ENCODE measurements around the gene EIF4G1. TPM values are rescaled to one million over a fixed set of nuclear protein-coding genes. Genes with fewer than 3 reads are reported as not detected.
A peak's percentile ranks its signal among the peaks of the same experiment; 100 is the strongest.

EIF4G1 gene
- total RNA-seq, 4 donors from 2014 or later: 135 to 453 (median 217) TPM

- Histone ChIP-seq H3K27ac (no peak overlapping the region), H3K27me3 (no peaks in the 10 kb centered on the region), H3K9me3 (no peaks in the 10 kb centered on the region), H3K4me1 (peaks cover 0 to 26% (median 15%) of the 10 kb centered on the region in 4 donors), H3K36me3 (peaks cover 0 to 10% (median 3%) of the 10 kb centered on the region in 4 donors), H3K4me3 (no peak overlapping the region)
- TF ChIP-seq POLR2A (IDR thresholded peaks at IDR 0.05) (no peak), POLR2AphosphoS5 (IDR thresholded peaks at IDR 0.05) (no peak), EP300 (IDR thresholded peaks at IDR 0.05; ENCODE audit: low read depth) (no peak), CTCF (IDR thresholded peaks at IDR 0.05) (no peak)
- intact Hi-C loops (cut with DNase I; ENCODE audit: low total_unique reads): loop anchor here (10.0 kb wide), 1 partner anchor 148 kb away; no protein-coding TSS in a partner anchor
- 69 to 87% methylated on average over 3 to 5 of the region's 5 CpGs for WGBS, 2 donors (ENCODE audit: low coverage in 1 of 2)
- in situ Hi-C loops (cut with MboI; ENCODE audit: low pct_ligation_motif_present in 1 of 4, low pct_unique_long_range_greater_than_20kb in 1 of 4, low sequenced_read_pairs in 3 of 4): loop anchor here in 1 of 4 donors (25.0 kb wide), 1 partner anchor 421 kb away; no protein-coding TSS in a partner anchor
- DNase-seq: no peak
Observed at GRCh38 chr3:184366619-184367289, 52.3 kb downstream of the EIF4G1 start.

GRCh38 chr3:184368116-184368515, 53.7 kb downstream of the EIF4G1 start:
- Histone ChIP-seq H3K9me3 (no peaks in the 10 kb centered on the region), H3K4me1 (peaks cover 0 to 19% (median 14%) of the 10 kb centered on the region in 4 donors), H3K27ac (no peak overlapping the region), H3K36me3 (peaks cover 0 to 10% (median 3%) of the 10 kb centered on the region in 4 donors), H3K27me3 (no peaks in the 10 kb centered on the region), H3K4me3 (no peak overlapping the region)
- WGBS, 2 donors (ENCODE audit: low coverage in 1 of 2): 75 to 82% methylated on average over 5 to 9 of the region's 9 CpGs
- in situ Hi-C loops (cut with MboI; ENCODE audit: low pct_ligation_motif_present in 1 of 4, low pct_unique_long_range_greater_than_20kb in 1 of 4, low sequenced_read_pairs in 3 of 4): loop anchor here in 1 of 4 donors (25.0 kb wide), 1 partner anchor 419 kb away; no protein-coding TSS in a partner anchor
- DNase-seq: no peak
- no peak for TF ChIP-seq CTCF (IDR thresholded peaks at IDR 0.05)
- TF ChIP-seq POLR2AphosphoS5 (IDR thresholded peaks at IDR 0.05): no peak
- TF ChIP-seq EP300 (IDR thresholded peaks at IDR 0.05; ENCODE audit: low read depth): no peak
- TF ChIP-seq POLR2A (IDR thresholded peaks at IDR 0.05): no peak
- intact Hi-C loops (cut with DNase I; ENCODE audit: low total_unique reads): loop anchor here (10.0 kb wide), 1 partner anchor 147 kb away; no protein-coding TSS in a partner anchor

- TF ChIP-seq CTCF (IDR thresholded peaks at IDR 0.05) (no peak), POLR2AphosphoS5 (IDR thresholded peaks at IDR 0.05) (no peak), POLR2A (IDR thresholded peaks at IDR 0.05) (no peak), EP300 (IDR thresholded peaks at IDR 0.05; ENCODE audit: low read depth) (no peak)
- WGBS, 2 donors (ENCODE audit: low coverage in 1 of 2): 82% methylated on average over 3 of the region's 3 CpGs; no CpG with 5 or more reads in 1 of the 2 donors
- H3K4me3 ChIP-seq: no peak overlapping the region
- H3K27ac ChIP-seq: no peak overlapping the region
- no peak for DNase-seq
- H3K9me3 ChIP-seq: no peaks in the 10 kb centered on the region
- intact Hi-C loops (cut with DNase I; ENCODE audit: low total_unique reads): loop anchor here (10.0 kb wide), 1 partner anchor 146 kb away; no protein-coding TSS in a partner anchor
- H3K4me1 ChIP-seq: peaks cover 0 to 19% (median 11%) of the 10 kb centered on the region in 4 donors
- no peaks in the 10 kb centered on the region for H3K27me3 ChIP-seq
- in situ Hi-C loops (cut with MboI; ENCODE audit: low pct_ligation_motif_present in 1 of 4, low pct_unique_long_range_greater_than_20kb in 1 of 4, low sequenced_read_pairs in 3 of 4): loop anchor here in 1 of 4 donors (25.0 kb wide), 1 partner anchor 419 kb away; no protein-coding TSS in a partner anchor
- peaks cover 0 to 10% (median 3%) of the 10 kb centered on the region in 4 donors for H3K36me3 ChIP-seq
Observed at GRCh38 chr3:184368586-184369183, 54.3 kb downstream of the EIF4G1 start.

GRCh38 chr3:184371570-184372018, 57.2 kb downstream of the EIF4G1 start:
- peaks cover 11% of the 10 kb centered on the region for H3K27me3 ChIP-seq
- no peak overlapping the region for H3K27ac ChIP-seq
- H3K36me3 ChIP-seq: peaks cover 0 to 6% (median 2%) of the 10 kb centered on the region in 4 donors
- 37 to 52% methylated on average over 3 to 5 of the region's 5 CpGs for WGBS, 2 donors (ENCODE audit: low coverage in 1 of 2)
- no peaks in the 10 kb centered on the region for H3K9me3 ChIP-seq
- in situ Hi-C loops (cut with MboI; ENCODE audit: low pct_ligation_motif_present in 1 of 4, low pct_unique_long_range_greater_than_20kb in 1 of 4, low sequenced_read_pairs in 3 of 4): loop anchor here in 1 of 4 donors (10.0 to 25.0 kb wide), 2 partner anchors 163 to 416 kb away; no protein-coding TSS in a partner anchor
- intact Hi-C loops (cut with DNase I; ENCODE audit: low total_unique reads): loop anchor here (5.0 kb wide), 1 partner anchor 171 kb away; no protein-coding TSS in a partner anchor
- TF ChIP-seq POLR2AphosphoS5 (IDR thresholded peaks at IDR 0.05) (peak in 1 of 3 donors; percentile 46), EP300 (IDR thresholded peaks at IDR 0.05; ENCODE audit: low read depth) (no peak), CTCF (IDR thresholded peaks at IDR 0.05) (peak; percentile 85 to 93 (median 91))
- DNase-seq: peak; percentile 78
- H3K4me1 ChIP-seq: peaks cover 0 to 7% (median 0%) of the 10 kb centered on the region in 4 donors
- no peak overlapping the region for H3K4me3 ChIP-seq
